Measurements from ENCODE around the gene POLR2A. TPM values are rescaled to one million over a fixed set of nuclear protein-coding genes. Genes with fewer than 3 reads are reported as not detected.

Gene POLR2A
- total and polyA plus RNA-seq, 2 of the 13 experiments (the other 11 are each of a cell fraction or from before 2014, with no cell fraction given): 17.8 to 18.3 TPM

GRCh38 chr17:7479213-7480088 lies 4.7 kb upstream of the POLR2A start, which contains the start of gene ZBTB4 (continued):
- TF ChIP-seq ZNF687 (CRISPR knock-in tag; IDR thresholded peaks at IDR 0.05): peak; percentile 62
- TF ChIP-seq, protein P1, sequence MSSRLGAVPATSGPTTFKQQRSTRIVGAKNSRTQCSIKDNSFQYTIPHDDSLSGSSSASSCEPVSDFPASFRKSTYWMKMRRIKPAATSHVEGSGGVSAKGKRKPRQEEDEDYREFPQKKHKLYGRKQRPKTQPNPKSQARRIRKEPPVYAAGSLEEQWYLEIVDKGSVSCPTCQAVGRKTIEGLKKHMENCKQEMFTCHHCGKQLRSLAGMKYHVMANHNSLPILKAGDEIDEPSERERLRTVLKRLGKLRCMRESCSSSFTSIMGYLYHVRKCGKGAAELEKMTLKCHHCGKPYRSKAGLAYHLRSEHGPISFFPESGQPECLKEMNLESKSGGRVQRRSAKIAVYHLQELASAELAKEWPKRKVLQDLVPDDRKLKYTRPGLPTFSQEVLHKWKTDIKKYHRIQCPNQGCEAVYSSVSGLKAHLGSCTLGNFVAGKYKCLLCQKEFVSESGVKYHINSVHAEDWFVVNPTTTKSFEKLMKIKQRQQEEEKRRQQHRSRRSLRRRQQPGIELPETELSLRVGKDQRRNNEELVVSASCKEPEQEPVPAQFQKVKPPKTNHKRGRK (CRISPR knock-in tag; IDR thresholded peaks at IDR 0.05): no peak
- peak; percentile 19; the same call in 1 of the 2 replicates for TF ChIP-seq YEATS4 (CRISPR knock-in tag; IDR thresholded peaks at IDR 0.05; ENCODE audit: borderline replicate concordance)
- TF ChIP-seq, protein P2, sequence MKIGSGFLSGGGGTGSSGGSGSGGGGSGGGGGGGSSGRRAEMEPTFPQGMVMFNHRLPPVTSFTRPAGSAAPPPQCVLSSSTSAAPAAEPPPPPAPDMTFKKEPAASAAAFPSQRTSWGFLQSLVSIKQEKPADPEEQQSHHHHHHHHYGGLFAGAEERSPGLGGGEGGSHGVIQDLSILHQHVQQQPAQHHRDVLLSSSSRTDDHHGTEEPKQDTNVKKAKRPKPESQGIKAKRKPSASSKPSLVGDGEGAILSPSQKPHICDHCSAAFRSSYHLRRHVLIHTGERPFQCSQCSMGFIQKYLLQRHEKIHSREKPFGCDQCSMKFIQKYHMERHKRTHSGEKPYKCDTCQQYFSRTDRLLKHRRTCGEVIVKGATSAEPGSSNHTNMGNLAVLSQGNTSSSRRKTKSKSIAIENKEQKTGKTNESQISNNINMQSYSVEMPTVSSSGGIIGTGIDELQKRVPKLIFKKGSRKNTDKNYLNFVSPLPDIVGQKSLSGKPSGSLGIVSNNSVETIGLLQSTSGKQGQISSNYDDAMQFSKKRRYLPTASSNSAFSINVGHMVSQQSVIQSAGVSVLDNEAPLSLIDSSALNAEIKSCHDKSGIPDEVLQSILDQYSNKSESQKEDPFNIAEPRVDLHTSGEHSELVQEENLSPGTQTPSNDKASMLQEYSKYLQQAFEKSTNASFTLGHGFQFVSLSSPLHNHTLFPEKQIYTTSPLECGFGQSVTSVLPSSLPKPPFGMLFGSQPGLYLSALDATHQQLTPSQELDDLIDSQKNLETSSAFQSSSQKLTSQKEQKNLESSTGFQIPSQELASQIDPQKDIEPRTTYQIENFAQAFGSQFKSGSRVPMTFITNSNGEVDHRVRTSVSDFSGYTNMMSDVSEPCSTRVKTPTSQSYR (CRISPR knock-in tag; IDR thresholded peaks at IDR 0.05; ENCODE audit: borderline replicate concordance): no peak
- TF ChIP-seq ZNF460 (CRISPR knock-in tag; IDR thresholded peaks at IDR 0.05; ENCODE audit: borderline replicate concordance): no peak
- TF ChIP-seq TMF1 (CRISPR knock-in tag; IDR thresholded peaks at IDR 0.05; ENCODE audit: low read depth): no peak
- TF ChIP-seq PITX1 (CRISPR knock-in tag; IDR thresholded peaks at IDR 0.05): no peak
- no peak for TF ChIP-seq MTA3 (CRISPR knock-in tag; IDR thresholded peaks at IDR 0.05)
- no peak for TF ChIP-seq ZBTB43 (CRISPR knock-in tag; conservative IDR thresholded peaks at IDR 0.05)
- TF ChIP-seq ZNF17 (CRISPR knock-in tag; IDR thresholded peaks at IDR 0.05): no peak
- peak; percentile 21; the same call in 1 of the 2 replicates for TF ChIP-seq KDM2A (CRISPR knock-in tag; IDR thresholded peaks at IDR 0.05; ENCODE audit: borderline replicate concordance, low read depth)
- TF ChIP-seq HHEX (CRISPR knock-in tag; IDR thresholded peaks at IDR 0.05): no peak
- no peak for TF ChIP-seq NR2F2 (IDR thresholded peaks at IDR 0.05; ENCODE audit: borderline replicate concordance, low read depth)
- TF ChIP-seq GATAD2A (CRISPR knock-in tag; IDR thresholded peaks at IDR 0.05): no peak
- no peak for TF ChIP-seq ZNF552 (CRISPR knock-in tag; IDR thresholded peaks at IDR 0.05; ENCODE audit: borderline replicate concordance)
- TF ChIP-seq CENPX (CRISPR knock-in tag; IDR thresholded peaks at IDR 0.05): no peak
- TF ChIP-seq ZNF501 (CRISPR knock-in tag; IDR thresholded peaks at IDR 0.05): 0 out of 2 replicates have a peak, but pooled peaks have one; percentile 26

Data from HepG2 (cell line).